MM.1S (cell line): Measurements from ENCODE around the gene GBF1.

Source experiments
- CTCF ChIP-seq: fragments of 300-600 bp; sonication (generic); IDR thresholded peaks from 2 replicates; pipeline ENCODE4 v1.5.1; 2016; ENCODE audit warnings: antibody characterized with exemption, low read length, mixed read lengths
- EZH2 ChIP-seq: fragments of 300-600 bp; sonication (generic); optimal IDR thresholded peaks from 2 replicates; pipeline ENCODE3; 2017; ENCODE audit warnings: low read depth, mild to moderate bottlenecking, antibody characterized with exemption, low read length, mixed read lengths
- EZH2phosphoT487 ChIP-seq: fragments of 300-600 bp; sonication (generic); IDR thresholded peaks from 2 replicates; pipeline ENCODE4 v1.6.1; 2018; ENCODE audit warnings: antibody characterized with exemption, low read length

- TF ChIP-seq CTCF (peak; percentile 35), EZH2phosphoT487 (no peak), EZH2 (no peak)
Observed at GRCh38 chr10:102347236-102347828, 102.0 kb downstream of the GBF1 start.
